A673 (cell line): ENCODE measurements around the gene ABHD17A. TPM values are rescaled to one million over a fixed set of nuclear protein-coding genes. Genes with fewer than 3 reads are reported as not detected.

Experiments used
- BruUV-seq: library from RNA; stranded (reverse); fragments of 400-500 nt; replicated peaks from 2 replicates; lab custom pipeline; 2021; lab: Mats Ljungman, UMichigan
- CTCF ChIA-PET: fragments of 300-600 bp; sonication (Branson Sonifier 250); formaldehyde crosslinking; loops from one replicate; lab custom pipeline; 2022; ENCODE audit warnings: antibody characterized with exemption; lab: Charles Lee
- POLR2A ChIA-PET: fragments of 300-600 bp; sonication (Branson Sonifier 250); formaldehyde crosslinking; loops from one replicate; lab custom pipeline; 2022; ENCODE audit warnings: antibody characterized with exemption; ENCODE audit not compliant: low non-redundant PET; lab: Charles Lee
- DNase-seq: peaks from one replicate; pipeline ENCODE4 v3.0.0-alpha.2; 2015; ENCODE audit warnings: low spot score
- H3K27ac ChIP-seq: fragments of 200-600 bp; sonication (generic); 2 replicates; pipeline ENCODE4 v1.5.1; 2016; ENCODE audit warnings: mixed run types, low read depth, mild to moderate bottlenecking, mixed read lengths, antibody characterized with exemption, low read length; ENCODE audit not compliant: poor library complexity, severe bottlenecking
- H3K27me3 ChIP-seq: fragments of 200-600 bp; sonication (generic); replicated peaks from 2 replicates; pipeline ENCODE4 v1.6.1; 2017; ENCODE audit warnings: mixed run types, low read depth, mild to moderate bottlenecking, mixed read lengths, antibody characterized with exemption, low read length; ENCODE audit not compliant: insufficient read depth, poor library complexity
- H3K36me3 ChIP-seq: fragments of 200-600 bp; sonication (generic); 2 replicates; pipeline ENCODE4 v1.6.1; 2016; ENCODE audit warnings: mixed run types, mild to moderate bottlenecking, mixed read lengths, antibody characterized with exemption, low read length; ENCODE audit not compliant: insufficient read depth, poor library complexity, severe bottlenecking
- H3K4me1 ChIP-seq: fragments of 200-600 bp; sonication (generic); 2 replicates; pipeline ENCODE4 v1.6.1; 2017; ENCODE audit warnings: mixed run types, mild to moderate bottlenecking, mixed read lengths, antibody characterized with exemption, low read length; ENCODE audit not compliant: insufficient read depth, poor library complexity, severe bottlenecking
- H3K4me3 ChIP-seq: fragments of 200-600 bp; sonication (generic); 2 replicates; pipeline ENCODE4 v1.5.1; 2016; ENCODE audit warnings: low read depth, mixed run types, mild to moderate bottlenecking, mixed read lengths, low read length; ENCODE audit not compliant: poor library complexity, severe bottlenecking
- H3K9me3 ChIP-seq: fragments of 200-600 bp; sonication (generic); 2 replicates; pipeline ENCODE4 v1.6.1; 2016; ENCODE audit warnings: mixed run types, low read depth, mild to moderate bottlenecking, mixed read lengths, antibody characterized with exemption, low read length; ENCODE audit not compliant: poor library complexity, severe bottlenecking
- CTCF ChIP-seq: fragments of 300-800, 200-600 bp; sonication (generic); conservative IDR thresholded peaks from 2 replicates; pipeline ENCODE4 v1.5.1; 2017; ENCODE audit warnings: low read depth, mild to moderate bottlenecking, antibody characterized with exemption, low read length, moderate library complexity, mixed read lengths
- EZH2 ChIP-seq: fragments of 200-600 bp; sonication (generic); IDR thresholded peaks from 2 replicates; pipeline ENCODE4 v1.6.1; 2017; ENCODE audit warnings: borderline replicate concordance, low read depth, mild to moderate bottlenecking, mixed read lengths, antibody characterized with exemption, low read length; ENCODE audit not compliant: poor library complexity, severe bottlenecking
- intact Hi-C: fragments of 100-400 bp; cut with micrococcal nuclease; formaldehyde crosslinking; loops from one replicate; pipeline ENCODE4 v1.10.0; 2022; ENCODE audit not compliant: unreplicated experiment
- total RNA-seq: library from RNA; stranded (reverse); gene quantifications from 2 replicates; pipeline ENCODE4 v1.2.3, GENCODE V29; 2021

Gene ABHD17A
- total RNA-seq, 1 experiment from 2014 or later: 56.9 TPM

- H3K27ac ChIP-seq: no peak overlapping the region
- no peak overlapping the region for H3K4me3 ChIP-seq
- no peaks in the 10 kb centered on the region for H3K9me3 ChIP-seq
- no peak for DNase-seq
- no TSS peak for BruUV-seq
- intact Hi-C loops: no loop called here
- ChIA-PET CTCF (no interaction called here), POLR2A (no interaction called here)
- no peak for TF ChIP-seq CTCF
- TF ChIP-seq EZH2: no peak
- H3K36me3 ChIP-seq: peaks cover 8% of the 10 kb centered on the region
- H3K27me3 ChIP-seq: no peaks in the 10 kb centered on the region
- H3K4me1 ChIP-seq: peaks cover 23% of the 10 kb centered on the region
Measured at GRCh38 chr19:1871630-1872029, 13.7 kb downstream of the ABHD17A start.

- Histone ChIP-seq H3K27me3 (no peaks in the 10 kb centered on the region), H3K4me1 (peaks cover 18% of the 10 kb centered on the region), H3K27ac (no peak overlapping the region), H3K4me3 (no peak overlapping the region), H3K36me3 (peaks cover 8% of the 10 kb centered on the region), H3K9me3 (no peaks in the 10 kb centered on the region)
- no peak for DNase-seq
- intact Hi-C loops: no loop called here
- no TSS peak for BruUV-seq
- ChIA-PET CTCF (no interaction called here), POLR2A (no interaction called here)
- TF ChIP-seq EZH2 (no peak), CTCF (no peak)
Measured at GRCh38 chr19:1871140-1871597, 14.1 kb downstream of the ABHD17A start.

- CTCF ChIA-PET: no interaction called here
- BruUV-seq: no TSS peak
Measured at GRCh38 chr19:1868971-1869370, 16.3 kb downstream of the ABHD17A start.

More at GRCh38 chr19:1868971-1869370, 16.3 kb downstream of the ABHD17A start:
- no peak for DNase-seq
- intact Hi-C loops: no loop called here
- no peak for TF ChIP-seq EZH2
- TF ChIP-seq CTCF: no peak
- H3K36me3 ChIP-seq: peaks cover 8% of the 10 kb centered on the region
- no peaks in the 10 kb centered on the region for H3K9me3 ChIP-seq
- peak overlapping the region; percentile 47 for H3K27ac ChIP-seq
- no peak overlapping the region for H3K4me3 ChIP-seq
- POLR2A ChIA-PET: no interaction called here
- peaks cover 11% of the 10 kb centered on the region for H3K4me1 ChIP-seq
- no peaks in the 10 kb centered on the region for H3K27me3 ChIP-seq
